Stomach (tissue), 9 donors: ENCODE results near the gene BTF3. TPM values are rescaled to one million over a fixed set of nuclear protein-coding genes. Genes with fewer than 3 reads are reported as not detected.
"Not testable (repeated sequence)": the region's sequence is repeated elsewhere in the genome, so short reads cannot be mapped to it uniquely, and the experiment has no call there.

ENCODE experiments used
- DNase-seq, 2 donors: peaks; one replicate each; pipeline versions ENCODE4 v3.0.0 to v3.0.0-alpha.2; 2013 to 2019
- H3K27ac ChIP-seq, 5 donors: fragments of 200-600 bp in 4 of 5; sonication (generic) in 4 of 5; one replicate each; pipeline ENCODE4 v1.5.1; 2013 to 2019; ENCODE audit warnings: mild to moderate bottlenecking in 1 of 5, moderate library complexity in 1 of 5
- H3K27me3 ChIP-seq, 3 donors: fragments of 200-600 bp; sonication (generic); one replicate each; pipeline ENCODE4 v1.5.1; 2017 to 2019; ENCODE audit warnings: mixed run types in 1 of 3
- H3K36me3 ChIP-seq, 4 donors: fragments of 200-600 bp; sonication (generic); 1 replicate in 3 of 4; 2 replicates in 1 of 4; pipeline ENCODE4 v1.5.1; 2016 to 2019
- H3K4me1 ChIP-seq, 4 donors: fragments of 200-600 bp; sonication (generic); one replicate each; pipeline ENCODE4 v1.5.1; 2016 to 2019
- H3K4me3 ChIP-seq, 4 donors: fragments of 200-600 bp; sonication (generic) in 3 of 4; one replicate each; pipeline ENCODE4 v1.5.1; 2016 to 2019; ENCODE audit warnings: mild to moderate bottlenecking in 1 of 4
- H3K9me3 ChIP-seq, 4 donors: fragments of 200-600 bp; sonication (generic); one replicate each; pipeline ENCODE4 v1.5.1; 2016 to 2019
- CTCF ChIP-seq, 7 experiments: fragments of 450-650 bp in 4 of 7; fragments of 200-600 bp in 3 of 7; sonication (generic) in 3 of 7; IDR thresholded peaks; one replicate each; pipeline ENCODE4 v1.5.1; 2016 to 2019; ENCODE audit warnings: antibody characterized with exemption in 7 of 7, control low read depth in 2 of 7, mild to moderate bottlenecking in 1 of 7
- EP300 ChIP-seq: sonication (generic); formaldehyde crosslinking; IDR thresholded peaks from one replicate; pipeline ENCODE4 v1.6.1; 2017; ENCODE audit warnings: antibody characterized with exemption
- POLR2A ChIP-seq, 4 donors: fragments of 450-650 bp; IDR thresholded peaks; one replicate each; pipeline ENCODE4 v1.6.1; 2016; ENCODE audit warnings: antibody characterized with exemption in 4 of 4, control low read depth in 2 of 4, mild to moderate bottlenecking in 1 of 4, moderate library complexity in 1 of 4
- POLR2AphosphoS5 ChIP-seq, 3 donors: sonication (generic); formaldehyde crosslinking; IDR thresholded peaks; one replicate each; pipeline ENCODE4 v1.6.1; 2016; ENCODE audit warnings: antibody characterized with exemption in 3 of 3
- WGBS, 5 donors: extraction: QIAGEN DNeasy Blood & Tissue Kit in 3 of 5; methylation state at CpG; one replicate each; pipeline versions ENCODE4 v1.1.5 to v1.1.7; 2013 to 2018; 5-methylcytosine and 5-hydroxymethylcytosine counted together
- intact Hi-C: fragments of 100-400 bp; cut with DNase I; formaldehyde crosslinking; loops from one replicate; pipeline ENCODE4 v1.15.1; 2023; ENCODE audit warnings: low total_unique reads
- polyA plus RNA-seq, 3 donors: library from polyadenylated mRNA; stranded (reverse); fragments of 200-250 nt; gene quantifications; one replicate each; pipeline ENCODE4 v1.2.3, GENCODE V29; 2013
- total RNA-seq, 5 donors: library from RNA; depleted of rRNA; stranded (reverse); fragments of >200 nt; gene quantifications; one replicate each; pipeline versions ENCODE4 v1.1.0 to v1.2.3, GENCODE V29; 2014 to 2016
- donor health status: healthy with polysubstance abuse.
- donor health status: Bipolar disorder and iron deficiency.
- donor health status: healthy.

Gene BTF3
- total and polyA plus RNA-seq, 8 donors = 154 to 1,046 (median 421) TPM

DNA sequence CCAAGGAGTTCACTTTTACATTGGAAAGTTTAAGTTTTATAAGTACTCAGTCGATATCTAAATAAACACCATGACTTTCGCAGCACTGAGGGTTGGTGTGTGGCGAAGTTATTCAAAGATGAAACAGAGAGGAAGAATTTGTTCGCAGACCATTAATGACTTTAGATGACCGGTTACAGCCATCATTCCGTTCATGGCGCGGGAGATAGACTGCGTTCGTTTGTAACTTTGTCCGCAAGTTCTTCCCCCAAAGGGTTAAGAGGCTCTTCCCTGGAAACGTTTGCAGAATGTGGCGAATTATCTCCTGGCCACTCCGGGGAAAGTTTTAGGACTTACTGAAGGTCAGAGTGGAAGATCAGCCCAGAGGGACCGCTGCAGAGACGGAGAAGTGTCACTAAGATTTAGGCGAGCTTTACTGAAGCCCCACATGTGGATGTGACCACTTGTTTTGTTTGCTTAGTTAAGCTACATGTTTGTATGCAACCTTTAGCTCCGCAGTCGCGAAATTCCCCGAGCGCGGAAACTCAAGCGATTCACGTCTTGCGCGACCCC is 47.5 kb upstream of the BTF3 start:
- intact Hi-C loops = no loop called here
- Histone ChIP-seq H3K4me1 (peaks cover 23 to 42% (median 31%) of the 10 kb centered on the region in 4 donors), H3K4me3 (peak overlapping the region in 3 of 4 donors; percentile 8 to 38 (median 9)), H3K36me3 (no peaks in the 10 kb centered on the region), H3K9me3 (no peaks in the 10 kb centered on the region), H3K27me3 (peaks cover 39 to 97% (median 75%) of the 10 kb centered on the region in 3 donors), H3K27ac (no peak overlapping the region)
- no peak for TF ChIP-seq CTCF (IDR thresholded peaks at IDR 0.05)
- TF ChIP-seq POLR2AphosphoS5 (IDR thresholded peaks at IDR 0.05) = no peak
- no peak for TF ChIP-seq POLR2A (IDR thresholded peaks at IDR 0.05)
- no peak for TF ChIP-seq EP300
- WGBS, 5 donors = 7 to 12% (median 11%) methylated on average over 26 to 27 of the region's 27 CpGs
- DNase-seq = peak in 1 of 2 donors; percentile 53

DNA sequence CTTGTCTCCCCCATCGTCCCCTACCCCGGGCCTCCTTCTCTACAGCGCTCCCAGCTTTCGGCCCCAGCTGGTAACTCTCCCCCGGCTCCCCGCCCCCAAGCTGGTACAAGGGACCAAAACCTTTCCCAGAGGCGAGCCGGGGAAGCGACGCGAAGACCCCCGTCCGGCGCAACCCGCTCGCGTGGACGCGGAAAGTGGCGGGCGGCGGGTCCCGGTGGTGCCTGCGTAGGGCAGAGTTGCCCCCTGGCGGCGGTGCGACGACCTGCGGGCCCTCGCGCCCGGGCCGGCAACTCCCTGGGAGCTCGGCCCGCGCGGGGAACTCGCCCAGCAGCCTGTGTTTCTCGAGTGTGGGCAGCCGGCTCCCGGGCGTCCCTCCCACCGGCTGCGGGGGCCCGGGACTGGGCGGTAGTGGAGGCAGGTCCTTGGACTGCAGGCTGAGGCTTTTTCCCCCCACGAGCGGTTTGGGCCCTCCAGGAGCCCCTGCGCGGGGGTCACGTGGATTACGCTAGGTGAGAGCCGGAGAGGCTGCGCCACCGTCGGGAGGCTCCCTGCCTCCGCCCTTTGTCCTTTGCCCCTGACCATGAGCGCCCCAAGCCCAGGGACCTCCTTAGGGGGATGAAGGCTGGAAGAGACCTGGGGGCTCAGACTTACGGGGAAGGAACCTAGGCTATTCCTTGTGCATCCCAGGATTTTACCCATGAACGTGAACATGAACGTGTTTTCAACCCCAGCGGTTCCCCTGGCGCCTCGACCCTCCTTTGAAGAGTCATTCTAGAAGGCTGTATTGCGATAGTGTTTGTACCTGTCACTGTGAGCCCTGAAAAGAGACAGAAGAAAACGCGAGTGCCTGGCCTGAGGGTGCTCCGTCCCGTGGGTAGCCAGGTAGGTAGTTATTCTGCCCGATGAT is 46.8 kb upstream of the BTF3 start:
- DNase-seq = peak; percentile 69 to 84
- Histone ChIP-seq H3K4me1 (peaks cover 22 to 40% (median 30%) of the 10 kb centered on the region in 4 donors), H3K9me3 (no peaks in the 10 kb centered on the region), H3K27me3 (peaks cover 36 to 95% (median 72%) of the 10 kb centered on the region in 3 donors), H3K36me3 (no peaks in the 10 kb centered on the region), H3K27ac (no peak overlapping the region), H3K4me3 (peak overlapping the region in 3 of 4 donors; percentile 8 to 38 (median 9))
- TF ChIP-seq POLR2AphosphoS5 (IDR thresholded peaks at IDR 0.05) (peak in 1 of 3 donors; percentile 16), EP300 (no peak), POLR2A (IDR thresholded peaks at IDR 0.05) (no peak), CTCF (IDR thresholded peaks at IDR 0.05) (peak in 5 of 7 experiments; percentile 46 to 92 (median 76))
- 4 to 9% (median 4%) methylated on average over 25 to 70 of the region's 70 CpGs for WGBS, 5 donors
- intact Hi-C loops = no loop called here

GRCh38 chr5:73452215-73452614 is 46.0 kb upstream of the BTF3 start:
- Histone ChIP-seq H3K4me3 (no peak overlapping the region), H3K36me3 (no peaks in the 10 kb centered on the region), H3K27ac (no peak overlapping the region), H3K4me1 (peaks cover 17 to 35% (median 26%) of the 10 kb centered on the region in 4 donors), H3K27me3 (peaks cover 31 to 95% (median 75%) of the 10 kb centered on the region in 3 donors), H3K9me3 (no peaks in the 10 kb centered on the region)
- 58 to 63% (median 61%) methylated on average over 6 of the region's 6 CpGs for WGBS, 5 donors
- intact Hi-C loops = no loop called here
- TF ChIP-seq EP300 = no peak
- TF ChIP-seq POLR2A (IDR thresholded peaks at IDR 0.05) = no peak
- no peak for TF ChIP-seq POLR2AphosphoS5 (IDR thresholded peaks at IDR 0.05)
- no peak for TF ChIP-seq CTCF (IDR thresholded peaks at IDR 0.05)
- DNase-seq = no peak

DNA sequence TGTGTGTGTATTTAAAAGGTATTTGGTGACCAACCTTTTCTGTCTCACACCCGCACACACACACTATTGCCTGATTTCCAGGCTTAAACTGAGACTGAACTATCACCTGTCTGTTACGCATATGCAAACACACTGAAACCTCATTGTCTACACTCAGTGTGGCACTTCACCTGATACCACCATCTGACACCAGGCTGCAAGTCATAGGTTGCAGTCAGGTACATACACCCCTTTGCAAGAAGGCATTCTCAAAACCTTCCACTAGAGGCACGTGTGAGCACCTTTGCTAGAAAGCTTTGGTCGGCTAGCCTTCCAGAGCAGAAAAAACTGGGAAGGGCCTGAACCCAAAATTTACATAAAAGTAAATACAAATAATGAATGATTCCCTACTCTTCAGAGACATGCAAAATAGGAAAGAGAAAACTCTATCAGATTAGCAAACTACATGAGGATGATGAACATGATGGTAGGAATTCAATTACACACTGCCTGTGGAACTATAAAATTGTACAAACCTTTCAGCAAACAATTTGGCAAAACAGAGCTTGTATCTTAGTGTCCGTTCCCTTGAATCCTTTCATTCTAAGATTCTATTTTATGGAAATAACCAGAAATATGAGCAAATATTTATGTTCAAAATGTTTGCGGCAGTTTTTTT is 43.7 kb upstream of the BTF3 start:
- TF ChIP-seq CTCF (IDR thresholded peaks at IDR 0.05) = peak in 5 of 7 experiments; percentile 43 to 68 (median 56)
- no peak for TF ChIP-seq EP300
- TF ChIP-seq POLR2AphosphoS5 (IDR thresholded peaks at IDR 0.05) = no peak
- TF ChIP-seq POLR2A (IDR thresholded peaks at IDR 0.05) = no peak
- 39 to 45% (median 40%) methylated on average over 6 of the region's 6 CpGs for WGBS, 5 donors
- intact Hi-C loops = no loop called here
- H3K27ac ChIP-seq = no peak overlapping the region
- peaks cover 22 to 87% (median 56%) of the 10 kb centered on the region in 3 donors for H3K27me3 ChIP-seq
- no peaks in the 10 kb centered on the region for H3K9me3 ChIP-seq
- H3K4me3 ChIP-seq = no peak overlapping the region
- peaks cover 9 to 16% (median 11%) of the 10 kb centered on the region in 4 donors for H3K4me1 ChIP-seq
- peak; percentile 49 to 84 for DNase-seq
- no peaks in the 10 kb centered on the region for H3K36me3 ChIP-seq

- H3K27me3 ChIP-seq = peaks cover 2 to 77% (median 38%) of the 10 kb centered on the region in 3 donors
- H3K4me3 ChIP-seq, H3K4me1 ChIP-seq, H3K9me3 ChIP-seq, intact Hi-C loops, DNase-seq, H3K27ac ChIP-seq, H3K36me3 ChIP-seq: not testable (repeated sequence)
- WGBS, 5 donors = 73 to 94% (median 91%) methylated on average over 1 of the region's 1 CpG
These were observed 41.8 kb upstream of the BTF3 start for GRCh38 chr5:73456462-73456861.
